Peyer's patch (tissue), 4 donors: ENCODE measurements around the gene NSMF. TPM values are rescaled to one million over a fixed set of nuclear protein-coding genes. Genes with fewer than 3 reads are reported as not detected.
A peak's percentile ranks its signal among the peaks of the same experiment; 100 is the strongest.

Experiments
- DNase-seq, 3 donors: peaks; one replicate each; pipeline ENCODE4 v3.0.0-alpha.2; 2017 to 2019
- H3K27ac ChIP-seq, 4 donors: fragments of 200-600 bp; sonication (generic); one replicate each; pipeline ENCODE4 v1.5.1; 2016 to 2019
- H3K27me3 ChIP-seq, 2 donors: fragments of 200-600 bp; sonication (generic); one replicate each; pipeline ENCODE4 v1.5.1; 2019
- H3K36me3 ChIP-seq, 3 donors: fragments of 200-600 bp; sonication (generic); one replicate each; pipeline ENCODE4 v1.5.1; 2016 to 2019
- H3K4me1 ChIP-seq, 4 donors: fragments of 200-600 bp; sonication (generic); one replicate each; pipeline ENCODE4 v1.5.1; 2016 to 2019
- H3K4me3 ChIP-seq, 4 donors: fragments of 200-600 bp; sonication (generic); 1 replicate in 3 of 4; 2 replicates in 1 of 4; pipeline ENCODE4 v1.5.1; 2016 to 2019; ENCODE audit warnings: mild to moderate bottlenecking in 1 of 4
- H3K9me3 ChIP-seq, 4 donors: fragments of 200-600 bp; sonication (generic); one replicate each; pipeline ENCODE4 v1.5.1; 2016 to 2019; ENCODE audit warnings: mild to moderate bottlenecking in 1 of 4
- POLR2A ChIP-seq, 2 donors: fragments of 450-650 bp; IDR thresholded peaks; one replicate each; pipeline ENCODE4 v1.5.1; 2017; ENCODE audit warnings: antibody characterized with exemption in 2 of 2, mild to moderate bottlenecking in 2 of 2, moderate library complexity in 2 of 2
- total RNA-seq, 4 donors: library from RNA; depleted of rRNA; stranded (reverse); fragments of >200 nt; gene quantifications; one replicate each; pipeline ENCODE4 v1.1.0, GENCODE V29; 2016
- TF ChIP-seq, protein P1 (sequence below), 6 experiments: fragments of 450-650 bp in 4 of 6; fragments of 200-600 bp in 2 of 6; sonication (generic) in 1 of 6; IDR thresholded peaks; one replicate each; pipeline ENCODE4 v1.5.1; 2017 to 2019; ENCODE audit warnings: antibody characterized with exemption in 6 of 6, mild to moderate bottlenecking in 3 of 6, moderate library complexity in 1 of 6

Gene NSMF, protein sequence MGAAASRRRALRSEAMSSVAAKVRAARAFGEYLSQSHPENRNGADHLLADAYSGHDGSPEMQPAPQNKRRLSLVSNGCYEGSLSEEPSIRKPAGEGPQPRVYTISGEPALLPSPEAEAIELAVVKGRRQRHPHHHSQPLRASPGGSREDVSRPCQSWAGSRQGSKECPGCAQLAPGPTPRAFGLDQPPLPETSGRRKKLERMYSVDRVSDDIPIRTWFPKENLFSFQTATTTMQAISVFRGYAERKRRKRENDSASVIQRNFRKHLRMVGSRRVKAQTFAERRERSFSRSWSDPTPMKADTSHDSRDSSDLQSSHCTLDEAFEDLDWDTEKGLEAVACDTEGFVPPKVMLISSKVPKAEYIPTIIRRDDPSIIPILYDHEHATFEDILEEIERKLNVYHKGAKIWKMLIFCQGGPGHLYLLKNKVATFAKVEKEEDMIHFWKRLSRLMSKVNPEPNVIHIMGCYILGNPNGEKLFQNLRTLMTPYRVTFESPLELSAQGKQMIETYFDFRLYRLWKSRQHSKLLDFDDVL
- total RNA-seq: 100 to 1,000 TPM in 3 of 4 donors, 10 to 100 TPM in 1; 47.0 to 135 (median 117) TPM

DNA sequence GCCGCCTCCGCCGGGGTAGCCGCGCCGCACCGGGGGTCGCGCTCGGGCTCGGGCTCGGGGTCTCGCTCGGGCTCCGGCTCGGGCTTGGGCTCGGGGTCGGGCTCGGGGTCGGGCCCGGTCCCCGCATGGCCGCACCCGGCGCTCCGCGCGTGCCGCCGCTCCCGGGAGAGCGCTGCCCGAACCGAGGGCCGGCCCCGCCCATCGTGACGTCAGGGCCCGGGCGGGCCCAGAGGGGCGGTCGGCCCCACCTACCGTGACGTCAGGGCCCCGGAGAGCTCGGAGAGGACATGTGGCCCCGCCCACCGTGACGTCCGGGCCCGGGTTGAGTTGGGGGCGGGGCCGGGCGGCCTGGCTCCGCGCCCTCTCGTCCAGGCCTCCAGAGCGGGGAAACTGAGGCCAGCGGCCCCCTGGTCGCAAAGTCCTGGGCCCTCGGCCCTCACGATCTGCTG, at the start of gene NSMF:
NSMF (minus strand) TSS at position 183 of the 449 bp plus-strand sequence. CDS start 232 bp downstream, outside the sequence.
- Histone ChIP-seq H3K9me3 (no peaks in the 10 kb centered on the region), H3K27ac (peak within 1 kb of the TSS; percentile 70 to 95 (median 76)), H3K4me1 (peaks cover 8 to 46% (median 35%) of the 10 kb centered on the region in 4 donors), H3K36me3 (peaks cover 0 to 15% (median 0%) of the 10 kb centered on the region in 3 donors), H3K4me3 (peak within 1 kb of the TSS; percentile 62 to 87 (median 76)), H3K27me3 (no peaks in the 10 kb centered on the region)
- DNase-seq: peak; percentile 95 to 97 (median 97)
- peak; percentile 47 to 86 for TF ChIP-seq POLR2A (IDR thresholded peaks at IDR 0.05)
- TF ChIP-seq, protein P1, sequence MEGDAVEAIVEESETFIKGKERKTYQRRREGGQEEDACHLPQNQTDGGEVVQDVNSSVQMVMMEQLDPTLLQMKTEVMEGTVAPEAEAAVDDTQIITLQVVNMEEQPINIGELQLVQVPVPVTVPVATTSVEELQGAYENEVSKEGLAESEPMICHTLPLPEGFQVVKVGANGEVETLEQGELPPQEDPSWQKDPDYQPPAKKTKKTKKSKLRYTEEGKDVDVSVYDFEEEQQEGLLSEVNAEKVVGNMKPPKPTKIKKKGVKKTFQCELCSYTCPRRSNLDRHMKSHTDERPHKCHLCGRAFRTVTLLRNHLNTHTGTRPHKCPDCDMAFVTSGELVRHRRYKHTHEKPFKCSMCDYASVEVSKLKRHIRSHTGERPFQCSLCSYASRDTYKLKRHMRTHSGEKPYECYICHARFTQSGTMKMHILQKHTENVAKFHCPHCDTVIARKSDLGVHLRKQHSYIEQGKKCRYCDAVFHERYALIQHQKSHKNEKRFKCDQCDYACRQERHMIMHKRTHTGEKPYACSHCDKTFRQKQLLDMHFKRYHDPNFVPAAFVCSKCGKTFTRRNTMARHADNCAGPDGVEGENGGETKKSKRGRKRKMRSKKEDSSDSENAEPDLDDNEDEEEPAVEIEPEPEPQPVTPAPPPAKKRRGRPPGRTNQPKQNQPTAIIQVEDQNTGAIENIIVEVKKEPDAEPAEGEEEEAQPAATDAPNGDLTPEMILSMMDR (IDR thresholded peaks at IDR 0.05): no peak

DNA sequence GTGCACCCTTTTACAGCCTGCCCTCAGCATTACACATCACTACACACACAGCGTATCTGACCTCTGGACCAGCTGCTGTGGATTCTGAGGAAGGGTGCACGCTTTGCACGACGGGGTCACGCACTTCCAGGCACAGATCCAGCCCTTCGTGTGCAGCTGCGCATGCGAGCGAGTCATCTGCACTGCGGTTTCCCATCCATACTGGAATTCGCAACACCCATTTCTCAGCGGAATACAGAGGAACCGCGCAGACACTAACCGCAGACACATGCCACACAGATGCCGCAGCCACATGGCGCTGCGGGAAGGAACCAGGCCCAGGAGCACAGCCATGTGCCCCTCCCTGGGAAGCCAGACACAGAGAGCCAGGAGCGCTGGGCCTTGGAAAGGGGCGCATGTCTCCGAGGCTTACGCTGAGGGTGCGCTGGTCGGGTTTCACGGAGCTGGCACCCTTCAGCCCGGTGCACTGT, 47.6 kb upstream of the NSMF start:
- H3K36me3 ChIP-seq: peaks cover 0 to 4% (median 0%) of the 10 kb centered on the region in 3 donors
- DNase-seq: no peak
- H3K9me3 ChIP-seq: no peaks in the 10 kb centered on the region
- TF ChIP-seq, protein P1 (IDR thresholded peaks at IDR 0.05): no peak
- TF ChIP-seq POLR2A (IDR thresholded peaks at IDR 0.05): no peak
- H3K4me1 ChIP-seq: no peaks in the 10 kb centered on the region
- H3K27me3 ChIP-seq: no peaks in the 10 kb centered on the region
- H3K4me3 ChIP-seq: no peak overlapping the region
- H3K27ac ChIP-seq: no peak overlapping the region

DNA sequence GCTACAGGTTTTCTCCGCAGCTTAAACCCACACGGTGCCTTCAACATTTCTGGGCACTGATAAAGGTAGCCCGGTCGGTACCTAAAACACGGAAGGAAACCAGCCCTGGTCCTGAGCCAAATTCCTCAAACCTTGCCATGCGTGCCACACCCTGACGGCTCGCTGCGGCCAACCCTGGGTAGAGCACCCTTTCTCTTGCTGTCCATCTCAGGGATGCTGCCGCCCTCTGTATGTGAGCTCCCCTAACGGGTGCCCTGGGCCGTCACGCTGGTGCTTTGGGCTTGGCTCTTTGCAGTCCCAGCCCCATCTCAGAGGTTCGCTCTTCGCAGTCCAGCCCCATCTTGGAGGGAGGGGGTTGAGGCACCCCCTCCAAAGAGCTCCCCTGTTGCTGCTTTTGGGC, 47.1 kb upstream of the NSMF start:
- TF ChIP-seq, protein P1 (IDR thresholded peaks at IDR 0.05): no peak
- TF ChIP-seq POLR2A (IDR thresholded peaks at IDR 0.05): no peak
- DNase-seq: no peak
- Histone ChIP-seq H3K4me1 (no peaks in the 10 kb centered on the region), H3K9me3 (no peaks in the 10 kb centered on the region), H3K27ac (no peak overlapping the region), H3K27me3 (no peaks in the 10 kb centered on the region), H3K36me3 (peaks cover 0 to 4% (median 0%) of the 10 kb centered on the region in 3 donors), H3K4me3 (no peak overlapping the region)

DNA sequence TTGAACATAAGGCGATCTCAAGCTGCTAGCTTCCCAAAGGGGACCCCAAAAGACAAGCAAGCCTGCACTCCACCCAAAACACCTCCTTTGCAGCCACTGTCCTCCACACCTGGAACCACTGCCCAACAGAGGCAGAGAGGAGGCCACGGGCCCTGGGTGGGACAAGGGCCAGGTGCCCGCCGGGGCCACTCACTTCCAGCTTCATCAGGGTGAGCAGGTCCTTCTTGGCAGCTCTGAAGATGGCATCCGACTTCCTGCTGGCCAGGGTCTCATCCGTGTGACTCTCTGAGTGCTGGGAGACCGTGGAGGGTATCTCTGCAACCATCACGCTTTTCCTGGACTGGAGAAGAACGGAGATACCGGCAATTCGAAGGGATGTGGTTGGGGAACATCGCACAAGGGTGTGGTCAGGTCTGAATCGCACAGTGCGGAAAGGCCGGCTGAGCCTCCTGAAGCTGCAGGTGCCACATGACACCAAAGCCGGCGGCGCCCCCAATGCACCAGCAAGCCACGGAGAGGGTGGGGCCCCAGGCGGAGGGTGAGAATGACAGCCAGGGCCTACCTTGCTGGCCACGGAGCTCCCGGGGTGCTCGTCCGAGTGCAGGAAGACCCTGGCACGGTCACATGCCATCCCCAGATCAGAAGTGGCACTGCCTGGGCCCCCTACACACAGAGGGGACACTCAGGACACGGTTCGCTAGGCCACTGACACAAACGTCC, 46.4 kb upstream of the NSMF start:
- Histone ChIP-seq H3K9me3 (no peaks in the 10 kb centered on the region), H3K27me3 (no peaks in the 10 kb centered on the region), H3K4me3 (no peak overlapping the region), H3K36me3 (peaks cover 0 to 4% (median 0%) of the 10 kb centered on the region in 3 donors), H3K4me1 (no peaks in the 10 kb centered on the region), H3K27ac (no peak overlapping the region)
- no peak for TF ChIP-seq POLR2A (IDR thresholded peaks at IDR 0.05)
- TF ChIP-seq, protein P1 (IDR thresholded peaks at IDR 0.05): no peak
- DNase-seq: no peak

DNA sequence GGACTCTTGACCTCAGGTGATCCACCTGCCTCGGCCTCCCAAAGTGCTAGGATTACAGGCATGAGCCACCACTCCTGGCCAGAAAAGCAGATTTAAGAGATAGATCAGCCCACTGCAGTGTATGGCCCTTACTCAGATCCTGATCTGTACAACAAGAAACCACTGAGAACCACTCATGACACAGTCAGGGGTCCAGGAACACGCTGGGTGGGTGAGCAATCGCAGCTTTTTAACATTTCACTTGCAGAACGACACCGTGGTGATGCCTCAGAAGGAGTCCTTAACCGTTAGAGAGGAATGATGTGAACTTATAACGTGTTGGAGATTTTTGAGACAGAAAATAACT, 45.3 kb upstream of the NSMF start:
- Histone ChIP-seq H3K4me3 (no peak overlapping the region), H3K36me3 (peaks cover 0 to 4% (median 0%) of the 10 kb centered on the region in 3 donors), H3K9me3 (no peaks in the 10 kb centered on the region), H3K27me3 (no peaks in the 10 kb centered on the region), H3K4me1 (no peaks in the 10 kb centered on the region), H3K27ac (no peak overlapping the region)
- TF ChIP-seq POLR2A (IDR thresholded peaks at IDR 0.05): no peak
- TF ChIP-seq, protein P1 (IDR thresholded peaks at IDR 0.05): no peak
- no peak for DNase-seq
